Measurements from ENCODE around the gene MIOS.

- TF ChIP-seq LEF1 (IDR thresholded peaks at IDR 0.05; ENCODE audit: borderline replicate concordance), result no peak
- no peak for TF ChIP-seq ZNF384 (IDR thresholded peaks at IDR 0.05)
- no peak for TF ChIP-seq TARDBP (IDR thresholded peaks at IDR 0.05)
- no peak for TF ChIP-seq SP1 (IDR thresholded peaks at IDR 0.05)
- TF ChIP-seq FOXK2 (IDR thresholded peaks at IDR 0.05), result no peak
- TF ChIP-seq BHLHE40 (IDR thresholded peaks at IDR 0.05; ENCODE audit: borderline replicate concordance), result no peak
These were observed 14.5 kb upstream of the MIOS start for GRCh38 chr7:7552199-7552598.

All from HEK293T (cell line).